ENCODE results near the gene TSFM. TPM values are rescaled to one million over a fixed set of nuclear protein-coding genes. Genes with fewer than 3 reads are reported as not detected.
A peak's percentile ranks its signal among the peaks of the same experiment; 100 is the strongest.

The TSFM gene
- total and polyA plus RNA-seq, 9 of the 15 experiments (the other 6 are each of a cell fraction or from before 2014, with no cell fraction given), result 44.6 to 198 (median 60.2) TPM

- TF ChIP-seq, protein P1, sequence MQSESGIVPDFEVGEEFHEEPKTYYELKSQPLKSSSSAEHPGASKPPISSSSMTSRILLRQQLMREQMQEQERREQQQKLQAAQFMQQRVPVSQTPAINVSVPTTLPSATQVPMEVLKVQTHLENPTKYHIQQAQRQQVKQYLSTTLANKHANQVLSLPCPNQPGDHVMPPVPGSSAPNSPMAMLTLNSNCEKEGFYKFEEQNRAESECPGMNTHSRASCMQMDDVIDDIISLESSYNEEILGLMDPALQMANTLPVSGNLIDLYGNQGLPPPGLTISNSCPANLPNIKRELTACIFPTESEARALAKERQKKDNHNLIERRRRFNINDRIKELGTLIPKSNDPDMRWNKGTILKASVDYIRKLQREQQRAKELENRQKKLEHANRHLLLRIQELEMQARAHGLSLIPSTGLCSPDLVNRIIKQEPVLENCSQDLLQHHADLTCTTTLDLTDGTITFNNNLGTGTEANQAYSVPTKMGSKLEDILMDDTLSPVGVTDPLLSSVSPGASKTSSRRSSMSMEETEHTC (IDR thresholded peaks at IDR 0.05), result no peak
- TF ChIP-seq FIP1L1 (IDR thresholded peaks at IDR 0.05; ENCODE audit: low read depth, low read length, poor library complexity, severe bottlenecking) (peak; percentile 79), ETS1 (conservative IDR thresholded peaks at IDR 0.05; ENCODE audit: control insufficient read depth, low read depth, low read length) (peak; percentile 60), SMAD1 (IDR thresholded peaks at IDR 0.05; ENCODE audit: low read depth, low read length, partially characterized antibody) (no peak), CTCFL (IDR thresholded peaks at IDR 0.05; ENCODE audit: borderline replicate concordance, insufficient read depth, low read depth, low read length, poor library complexity, severe bottlenecking) (peak; percentile 25), ZBTB7A (IDR thresholded peaks at IDR 0.05; ENCODE audit: borderline replicate concordance, control insufficient read depth, low read depth, low read length) (peak; percentile 39; the same call in 1 of the 2 replicates), CHCHD3 (CRISPR knock-in tag; IDR thresholded peaks at IDR 0.05) (no peak), HSF4 (CRISPR knock-in tag; IDR thresholded peaks at IDR 0.05; ENCODE audit: borderline replicate concordance) (no peak), FOXK1 (CRISPR knock-in tag; IDR thresholded peaks at IDR 0.05; ENCODE audit: borderline replicate concordance) (peak; percentile 65; the same call in 1 of the 2 replicates), L3MBTL2 (IDR thresholded peaks at IDR 0.05) (peak; percentile 76), ZNF384 (IDR thresholded peaks at IDR 0.05; ENCODE audit: low read depth, low read length) (no peak), GTF2A2 (tag; IDR thresholded peaks at IDR 0.05) (no peak), SRSF9 (IDR thresholded peaks at IDR 0.05; ENCODE audit: borderline replicate concordance, low read depth, low read length) (no peak), MXI1 (IDR thresholded peaks at IDR 0.05; ENCODE audit: low read depth, low read length) (peak; percentile 97), MYNN (IDR thresholded peaks at IDR 0.05) (no peak), MYNN (CRISPR knock-in tag; IDR thresholded peaks at IDR 0.05) (no peak), THRAP3 (IDR thresholded peaks at IDR 0.05; ENCODE audit: borderline replicate concordance) (no peak), NFIC (IDR thresholded peaks at IDR 0.05) (no peak; the same call in none of the 2 replicates), RBM34 (IDR thresholded peaks at IDR 0.05; ENCODE audit: borderline replicate concordance, insufficient read depth, low read length) (no peak), ARID1B (IDR thresholded peaks at IDR 0.05) (peak; percentile 59), HMG20A (CRISPR knock-in tag; conservative IDR thresholded peaks at IDR 0.05) (no peak), SIRT6 (IDR thresholded peaks at IDR 0.05; ENCODE audit: low read depth, low read length) (no peak), MCM2 (IDR thresholded peaks at IDR 0.05; ENCODE audit: low read depth) (no peak)
- TF ChIP-seq, protein P2, sequence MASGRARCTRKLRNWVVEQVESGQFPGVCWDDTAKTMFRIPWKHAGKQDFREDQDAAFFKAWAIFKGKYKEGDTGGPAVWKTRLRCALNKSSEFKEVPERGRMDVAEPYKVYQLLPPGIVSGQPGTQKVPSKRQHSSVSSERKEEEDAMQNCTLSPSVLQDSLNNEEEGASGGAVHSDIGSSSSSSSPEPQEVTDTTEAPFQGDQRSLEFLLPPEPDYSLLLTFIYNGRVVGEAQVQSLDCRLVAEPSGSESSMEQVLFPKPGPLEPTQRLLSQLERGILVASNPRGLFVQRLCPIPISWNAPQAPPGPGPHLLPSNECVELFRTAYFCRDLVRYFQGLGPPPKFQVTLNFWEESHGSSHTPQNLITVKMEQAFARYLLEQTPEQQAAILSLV (tag; IDR thresholded peaks at IDR 0.05), result no peak
Observed at GRCh38 chr12:57771873-57772428, 10.6 kb upstream of the TSFM start, which contains the start of gene METTL1 (continued).

Measured in K562 (cell line).